ENCODE data around the gene SLC10A4. TPM values are rescaled to one million over a fixed set of nuclear protein-coding genes. Genes with fewer than 3 reads are reported as not detected.
"Not testable (repeated sequence)": the region's sequence is repeated elsewhere in the genome, so short reads cannot be mapped to it uniquely, and the experiment has no call there.

The SLC10A4 gene
- under 1 TPM in 1 of 3 donors, not detected in 2; 0.29 TPM for total RNA-seq

GRCh38 chr4:48483006-48483776 is at the start of gene SLC10A4:
Gene SLC10A4, plus strand, starts transcription at chr4:48483343. Its CDS starts 219 bp downstream, at chr4:48483562.
- DNase-seq (ENCODE audit: low spot score in 2 of 2) = no peak
- Histone ChIP-seq H3K27me3 (peaks cover 0 to 43% of the 10 kb centered on the region in 2 donors), H3K4me1 (peaks cover 0 to 10% of the 10 kb centered on the region in 2 donors), H3K4me3 (peak within 1 kb of the TSS; percentile 20 to 66 (median 34)), H3K36me3 (no peaks in the 10 kb centered on the region), H3K9me3 (no peaks in the 10 kb centered on the region), H3K27ac (no peak within 1 kb of the TSS)
- TF ChIP-seq CTCF (IDR thresholded peaks at IDR 0.05) (no peak), POLR2AphosphoS5 (IDR thresholded peaks at IDR 0.05) (no peak), POLR2A (IDR thresholded peaks at IDR 0.05) (no peak)
- intact Hi-C loops (cut with DNase I; ENCODE audit: low total_unique reads) = no loop called here

- Histone ChIP-seq H3K27ac (no peak overlapping the region), H3K9me3 (no peaks in the 10 kb centered on the region), H3K27me3 (no peaks in the 10 kb centered on the region), H3K4me1 (no peaks in the 10 kb centered on the region), H3K36me3 (no peaks in the 10 kb centered on the region), H3K4me3 (no peak overlapping the region)
- intact Hi-C loops (cut with DNase I; ENCODE audit: low total_unique reads) = no loop called here
- no peak for DNase-seq (ENCODE audit: low spot score in 2 of 2)
- TF ChIP-seq CTCF (IDR thresholded peaks at IDR 0.05) (no peak), POLR2A (IDR thresholded peaks at IDR 0.05) (no peak), POLR2AphosphoS5 (IDR thresholded peaks at IDR 0.05) (no peak)
Observed at GRCh38 chr4:48436318-48436717, 46.8 kb upstream of the SLC10A4 start.

GRCh38 chr4:48439988-48440387 is 43.2 kb upstream of the SLC10A4 start:
- H3K4me1 ChIP-seq = no peaks in the 10 kb centered on the region

GRCh38 chr4:48440914-48441313 is 42.2 kb upstream of the SLC10A4 start:
- H3K27ac ChIP-seq; H3K4me1 ChIP-seq; DNase-seq (ENCODE audit: low spot score in 2 of 2); H3K27me3 ChIP-seq; H3K4me3 ChIP-seq; H3K36me3 ChIP-seq; H3K9me3 ChIP-seq: not testable (repeated sequence)
- intact Hi-C loops (cut with DNase I; ENCODE audit: low total_unique reads) = loop anchor here (5.0 kb wide), 1 partner anchor 286 kb away; no protein-coding TSS in a partner anchor

More at GRCh38 chr4:48439988-48440387, 43.2 kb upstream of the SLC10A4 start:
- no peaks in the 10 kb centered on the region for H3K9me3 ChIP-seq
- no peaks in the 10 kb centered on the region for H3K27me3 ChIP-seq
- no peak overlapping the region for H3K27ac ChIP-seq
- intact Hi-C loops (cut with DNase I; ENCODE audit: low total_unique reads) = loop anchor here (5.0 kb wide), 1 partner anchor 287 kb away; no protein-coding TSS in a partner anchor
- no peaks in the 10 kb centered on the region for H3K36me3 ChIP-seq
- DNase-seq (ENCODE audit: low spot score in 2 of 2) = no peak
- no peak for TF ChIP-seq POLR2AphosphoS5 (IDR thresholded peaks at IDR 0.05)
- no peak for TF ChIP-seq CTCF (IDR thresholded peaks at IDR 0.05)
- no peak for TF ChIP-seq POLR2A (IDR thresholded peaks at IDR 0.05)
- no peak overlapping the region for H3K4me3 ChIP-seq

- H3K9me3 ChIP-seq = no peaks in the 10 kb centered on the region
- no peaks in the 10 kb centered on the region for H3K4me1 ChIP-seq
- peak in 2 of 3 donors; percentile 6 to 25 for TF ChIP-seq CTCF (IDR thresholded peaks at IDR 0.05)
- no peak for TF ChIP-seq POLR2A (IDR thresholded peaks at IDR 0.05)
- no peak for TF ChIP-seq POLR2AphosphoS5 (IDR thresholded peaks at IDR 0.05)
- no peaks in the 10 kb centered on the region for H3K36me3 ChIP-seq
- intact Hi-C loops (cut with DNase I; ENCODE audit: low total_unique reads) = no loop called here
- no peak overlapping the region for H3K27ac ChIP-seq
- H3K27me3 ChIP-seq = no peaks in the 10 kb centered on the region
- no peak overlapping the region for H3K4me3 ChIP-seq
- DNase-seq (ENCODE audit: low spot score in 2 of 2) = no peak
Observed at GRCh38 chr4:48445704-48446103, 37.4 kb upstream of the SLC10A4 start.

All from breast epithelium (tissue), 4 donors.